PC-3 (cell line): Measurements from ENCODE around the gene SLC6A1. TPM values are rescaled to one million over a fixed set of nuclear protein-coding genes. Genes with fewer than 3 reads are reported as not detected.

Source experiments
- ATAC-seq: fragments of 200-7000 bp; cut with Tn5 transposase; 2 replicates; pipeline ENCODE4 v1.9.1; 2020; ENCODE audit warnings: mild to moderate bottlenecking, moderate library complexity
- BruUV-seq: library from RNA; stranded (reverse); fragments of 400-500 nt; replicated peaks from 2 replicates; lab custom pipeline; 2021; lab: Mats Ljungman, UMichigan
- CTCF ChIA-PET: fragments of 300-600 bp; sonication (Branson Sonifier 250); formaldehyde crosslinking; loops from one replicate; lab custom pipeline; 2022; ENCODE audit warnings: antibody characterized with exemption; lab: Charles Lee
- POLR2A ChIA-PET: fragments of 300-600 bp; sonication (Branson Sonifier 250); formaldehyde crosslinking; loops from one replicate; lab custom pipeline; 2022; ENCODE audit warnings: antibody characterized with exemption; ENCODE audit not compliant: unreplicated experiment; lab: Charles Lee
- DNase-seq: peaks from one replicate; pipeline ENCODE4 v3.0.0-alpha.2; 2015
- H2AFZ ChIP-seq: fragments of 300-600 bp; sonication (generic); 2 replicates; pipeline ENCODE4 v1.6.0; 2016; ENCODE audit warnings: antibody characterized with exemption, low read length
- H3F3A ChIP-seq: fragments of 300-600 bp; sonication (generic); one replicate; pipeline ENCODE4 v1.6.0; 2017; ENCODE audit warnings: antibody characterized with exemption, low read length, control low read depth, mild to moderate bottlenecking; ENCODE audit not compliant: unreplicated experiment
- H3K27ac ChIP-seq: fragments of 300-600 bp; sonication (generic); 2 replicates; pipeline ENCODE4 v1.5.1; 2016; ENCODE audit warnings: mild to moderate bottlenecking, low read length
- H3K27me3 ChIP-seq: fragments of 300-600 bp; sonication (generic); 2 replicates; pipeline ENCODE4 v1.6.1; 2016; ENCODE audit warnings: low read length, mixed read lengths
- H3K36me3 ChIP-seq: fragments of 300-600 bp; sonication (generic); 2 replicates; pipeline ENCODE4 v1.6.1; 2016; ENCODE audit warnings: low read depth, mixed run types, low read length, mixed read lengths
- H3K4me1 ChIP-seq: fragments of 300-600 bp; sonication (generic); 2 replicates; pipeline ENCODE4 v1.5.1; 2016; ENCODE audit warnings: low read length; ENCODE audit not compliant: insufficient read depth
- H3K4me2 ChIP-seq: fragments of 300-600 bp; sonication (generic); 2 replicates; pipeline ENCODE4 v1.6.0; 2016; ENCODE audit warnings: low read length
- H3K4me3 ChIP-seq: fragments of 300-600 bp; sonication (generic); 2 replicates; pipeline ENCODE4 v1.5.1; 2016; ENCODE audit warnings: mild to moderate bottlenecking, low read length, mixed read lengths
- H3K79me2 ChIP-seq: fragments of 300-600 bp; sonication (generic); 2 replicates; pipeline ENCODE4 v1.6.1; 2017; ENCODE audit warnings: low read length, mixed read lengths
- H3K9ac ChIP-seq: fragments of 300-600 bp; sonication (generic); 2 replicates; pipeline ENCODE4 v1.6.0; 2016; ENCODE audit warnings: mild to moderate bottlenecking, low read length
- H3K9me2 ChIP-seq: fragments of 300-600 bp; sonication (generic); replicated peaks from 2 replicates; pipeline ENCODE4 v1.6.1; 2016; ENCODE audit warnings: mixed run types, low read length, mixed read lengths
- H3K9me3 ChIP-seq: fragments of 300-600 bp; sonication (generic); 2 replicates; pipeline ENCODE4 v1.6.1; 2016; ENCODE audit warnings: low read length, mixed read lengths
- H4K20me1 ChIP-seq: fragments of 300-600 bp; sonication (generic); 2 replicates; pipeline ENCODE4 v1.6.1; 2016; ENCODE audit warnings: low read length, mixed read lengths
- CTCF ChIP-seq: fragments of 300-600 bp; sonication (generic); conservative IDR thresholded peaks from 2 replicates; pipeline ENCODE4 v1.5.1; 2017; ENCODE audit warnings: antibody characterized with exemption, low read depth, mild to moderate bottlenecking, low read length
- EZH2 ChIP-seq: fragments of 300-600 bp; sonication (generic); IDR thresholded peaks from one replicate; pipeline ENCODE4 v1.6.1; 2017; ENCODE audit warnings: antibody characterized with exemption, mild to moderate bottlenecking, low read length; ENCODE audit not compliant: unreplicated experiment
- EZH2phosphoT487 ChIP-seq: fragments of 300-600 bp; sonication (generic); IDR thresholded peaks from 2 replicates; pipeline ENCODE4 v1.6.1; 2018; ENCODE audit warnings: mild to moderate bottlenecking, antibody characterized with exemption, low read length, borderline replicate concordance
- intact Hi-C: fragments of 100-400 bp; cut with micrococcal nuclease; formaldehyde crosslinking; loops from 2 replicates; pipeline ENCODE4 v1.9.0; 2023
- total RNA-seq: library from RNA; depleted of rRNA; stranded (reverse); fragments of >200 nt; gene quantifications from 2 replicates; pipeline ENCODE4 v1.2.3, GENCODE V29; 2014

SLC6A1 gene
- total RNA-seq, 1 experiment from 2014 or later: not detected

- H3K9me2 ChIP-seq: no peaks in the 10 kb centered on the region
- ATAC-seq (no peak), DNase-seq (no peak)
- H3K9me3 ChIP-seq: no peaks in the 10 kb centered on the region
- H3K36me3 ChIP-seq: no peaks in the 10 kb centered on the region
- peaks cover 69% of the 10 kb centered on the region for H3K27me3 ChIP-seq
- no peaks in the 10 kb centered on the region for H3F3A ChIP-seq
- H2AFZ ChIP-seq: no peak overlapping the region
- no TSS peak for BruUV-seq
- CTCF ChIA-PET: no interaction called here
- POLR2A ChIA-PET: no interaction called here
- no peak overlapping the region for H3K9ac ChIP-seq
- H4K20me1 ChIP-seq: no peaks in the 10 kb centered on the region
- no peak overlapping the region for H3K4me3 ChIP-seq
- intact Hi-C loops: no loop called here
- no peaks in the 10 kb centered on the region for H3K4me1 ChIP-seq
- H3K4me2 ChIP-seq: no peak overlapping the region
- no peak for TF ChIP-seq EZH2phosphoT487
- TF ChIP-seq CTCF: no peak
- TF ChIP-seq EZH2: no peak
- H3K79me2 ChIP-seq: no peaks in the 10 kb centered on the region
- no peak overlapping the region for H3K27ac ChIP-seq
These were observed 17.4 kb downstream of the SLC6A1 start for GRCh38 chr3:11009898-11010297.

- Histone ChIP-seq H3K9ac (no peak overlapping the region), H3K4me3 (no peak overlapping the region), H3K36me3 (no peaks in the 10 kb centered on the region), H3K9me2 (no peaks in the 10 kb centered on the region), H3K4me2 (no peak overlapping the region), H2AFZ (no peak overlapping the region), H3K9me3 (no peaks in the 10 kb centered on the region), H3K27me3 (peaks cover 68% of the 10 kb centered on the region), H3K79me2 (no peaks in the 10 kb centered on the region), H3F3A (no peaks in the 10 kb centered on the region), H3K4me1 (no peaks in the 10 kb centered on the region), H4K20me1 (no peaks in the 10 kb centered on the region), H3K27ac (no peak overlapping the region)
- ATAC-seq (no peak), DNase-seq (no peak)
- ChIA-PET POLR2A (no interaction called here), CTCF (no interaction called here)
- intact Hi-C loops: no loop called here
- no TSS peak for BruUV-seq
- TF ChIP-seq EZH2phosphoT487 (no peak), EZH2 (no peak), CTCF (no peak)
These were observed 18.0 kb downstream of the SLC6A1 start for GRCh38 chr3:11010426-11011165.

GRCh38 chr3:11014253-11014652, 21.7 kb downstream of the SLC6A1 start:
- no peak overlapping the region for H3K27ac ChIP-seq
- H3K27me3 ChIP-seq: peaks cover 55% of the 10 kb centered on the region
- BruUV-seq: no TSS peak
- H3F3A ChIP-seq: no peaks in the 10 kb centered on the region
- DNase-seq (no peak), ATAC-seq (no peak)
- no peak overlapping the region for H3K4me3 ChIP-seq
- H3K4me2 ChIP-seq: no peak overlapping the region
- no peaks in the 10 kb centered on the region for H3K9me3 ChIP-seq
- H3K4me1 ChIP-seq: no peaks in the 10 kb centered on the region
- no peaks in the 10 kb centered on the region for H4K20me1 ChIP-seq
- no peaks in the 10 kb centered on the region for H3K79me2 ChIP-seq
- intact Hi-C loops: no loop called here
- ChIA-PET POLR2A (no interaction called here), CTCF (no interaction called here)
- H2AFZ ChIP-seq: no peak overlapping the region
- no peak for TF ChIP-seq CTCF
- TF ChIP-seq EZH2phosphoT487: no peak
- TF ChIP-seq EZH2: no peak
- no peaks in the 10 kb centered on the region for H3K36me3 ChIP-seq
- H3K9ac ChIP-seq: no peak overlapping the region
- H3K9me2 ChIP-seq: no peaks in the 10 kb centered on the region
